ENCODE results near the gene GVQW3. TPM values are rescaled to one million over a fixed set of nuclear protein-coding genes. Genes with fewer than 3 reads are reported as not detected.

The GVQW3 gene
- polyA plus RNA-seq, 2 of the 4 experiments (the other 2 are of a cell fraction): 3.6 to 3.8 TPM

GRCh38 chr11:76391021-76391420, 9.9 kb downstream of the GVQW3 start:
- no peak for DNase-seq (ENCODE audit: low read depth in 1 of 2, low spot score in 1 of 2)
- ChIA-PET CTCF (interaction anchor here (1.1 to 1.6 kb wide), 2 partner anchors 29 to 52 kb away, joined by 3 to 4 read pairs; no protein-coding TSS in a partner anchor), POLR2A (no interaction called here)
- no peak for ATAC-seq
- 75% methylated on average over 6 of the region's 6 CpGs for WGBS (ENCODE audit: missing lambda C conversion rate)
- no peak for TF ChIP-seq MAZ (IDR thresholded peaks at IDR 0.05; ENCODE audit: borderline replicate concordance, low read depth, low read length)
- TF ChIP-seq NPAS2 (CRISPR knock-in tag; IDR thresholded peaks at IDR 0.05; ENCODE audit: borderline replicate concordance): no peak
- TF ChIP-seq JUN (IDR thresholded peaks at IDR 0.05): no peak
- TF ChIP-seq POLR2A (IDR thresholded peaks at IDR 0.05; ENCODE audit: low read length): no peak
- TF ChIP-seq ELK1 (IDR thresholded peaks at IDR 0.05; ENCODE audit: low read depth, low read length): no peak
- TF ChIP-seq CHD4 (IDR thresholded peaks at IDR 0.05; ENCODE audit: borderline replicate concordance): no peak
- TF ChIP-seq ATOH8 (CRISPR knock-in tag; IDR thresholded peaks at IDR 0.05; ENCODE audit: low read depth): no peak
- no peak for TF ChIP-seq RARB (CRISPR knock-in tag; IDR thresholded peaks at IDR 0.05)
- TF ChIP-seq NFE2L2 (conservative IDR thresholded peaks at IDR 0.05; ENCODE audit: low read length): no peak
- TF ChIP-seq HOXB5 (CRISPR knock-in tag; IDR thresholded peaks at IDR 0.05): no peak
- no peak for TF ChIP-seq CHD2 (IDR thresholded peaks at IDR 0.05; ENCODE audit: low read length, partially characterized antibody)
- TF ChIP-seq ZNF302 (CRISPR knock-in tag; IDR thresholded peaks at IDR 0.05): no peak
- TF ChIP-seq RFX5 (IDR thresholded peaks at IDR 0.05): no peak
- Histone ChIP-seq H3K9me3 (no peaks in the 10 kb centered on the region), H3K4me2 (no peak overlapping the region), H3K4me3 (no peak overlapping the region), H3K27ac (no peak overlapping the region), H3K4me1 (no peaks in the 10 kb centered on the region)
- FAIRE-seq: no peak

GRCh38 chr11:76391811-76392475, 10.8 kb downstream of the GVQW3 start:
- TF ChIP-seq ELK1 (IDR thresholded peaks at IDR 0.05; ENCODE audit: low read depth, low read length) (no peak), EHF (CRISPR knock-in tag; IDR thresholded peaks at IDR 0.05) (no peak), HEYL (CRISPR knock-in tag; IDR thresholded peaks at IDR 0.05) (no peak), NPAS2 (CRISPR knock-in tag; IDR thresholded peaks at IDR 0.05; ENCODE audit: borderline replicate concordance) (no peak), RARB (CRISPR knock-in tag; IDR thresholded peaks at IDR 0.05) (no peak), CBX2 (IDR thresholded peaks at IDR 0.05; ENCODE audit: borderline replicate concordance, low read depth) (no peak), KDM5A (IDR thresholded peaks at IDR 0.05) (no peak), E2F6 (IDR thresholded peaks at IDR 0.05; ENCODE audit: borderline replicate concordance, low read depth) (no peak), HMGXB4 (CRISPR knock-in tag; IDR thresholded peaks at IDR 0.05; ENCODE audit: borderline replicate concordance) (no peak), HOXB5 (CRISPR knock-in tag; IDR thresholded peaks at IDR 0.05) (no peak), BHLHE40 (IDR thresholded peaks at IDR 0.05; ENCODE audit: low read depth, low read length) (no peak), RFX5 (IDR thresholded peaks at IDR 0.05) (no peak), CHD2 (IDR thresholded peaks at IDR 0.05; ENCODE audit: low read length, partially characterized antibody) (no peak), NR3C1 (IDR thresholded peaks at IDR 0.05) (no peak)
- CTCF ChIA-PET: interaction anchor here (1.6 kb wide), 1 partner anchor 28 kb away, joined by 4 read pairs; no protein-coding TSS in a partner anchor
- DNase-seq (ENCODE audit: low read depth in 1 of 2, low spot score in 1 of 2): no peak
- WGBS (ENCODE audit: missing lambda C conversion rate): 77% methylated on average over 7 of the region's 7 CpGs
- no peak for FAIRE-seq
- Histone ChIP-seq H3K9me3 (no peaks in the 10 kb centered on the region), H3K27ac (no peak overlapping the region), H3K4me3 (no peak overlapping the region), H3K4me1 (no peaks in the 10 kb centered on the region), H3K4me2 (no peak overlapping the region)
- ATAC-seq: no peak
- POLR2A ChIA-PET: no interaction called here
